ENCODE results near the gene MDFI. TPM values are rescaled to one million over a fixed set of nuclear protein-coding genes. Genes with fewer than 3 reads are reported as not detected.

MDFI gene
- total RNA-seq, 2 donors from 2014 or later: 52.7 to 80.0 TPM

- Histone ChIP-seq H3K27me3 (ENCODE audit: control insufficient read depth, insufficient read depth, low read length, poor library complexity, severe bottlenecking) (no peaks in the 10 kb centered on the region), H3K4me1 (ENCODE audit: control insufficient read depth, insufficient read depth, low read length) (no peaks in the 10 kb centered on the region), H3K9ac (ENCODE audit: extremely low read depth, low read length, poor library complexity, severe bottlenecking) (no peak overlapping the region), H3K36me3 (ENCODE audit: control insufficient read depth, insufficient read depth, low read length) (peaks cover 64% of the 10 kb centered on the region), H3K4me3 (ENCODE audit: low read length) (no peak overlapping the region), H3K27ac (ENCODE audit: low read depth, low read length) (no peak overlapping the region), H3K9me3 (ENCODE audit: control insufficient read depth, low read length) (no peaks in the 10 kb centered on the region)
- DNase-seq: no peak
- Mint-ChIP-seq H3K36me3 (ENCODE audit: low read depth) (peaks cover 58% of the 10 kb centered on the region), H3K4me3 (no peak overlapping the region), H3K4me1 (peaks cover 8% of the 10 kb centered on the region), H3K27me3 (ENCODE audit: insufficient read depth) (no peaks in the 10 kb centered on the region), H3K9me3 (no peaks in the 10 kb centered on the region), H3K27ac (no peak overlapping the region)
- WGBS, 2 experiments (ENCODE audit: insufficient coverage in 1 of 2, insufficient read length in 1 of 2): 93% methylated on average over 17 to 24 of the region's 24 CpGs
- TF ChIP-seq CTCF (conservative IDR thresholded peaks at IDR 0.05): no peak
These were observed 44.9 kb upstream of the MDFI start for GRCh38 chr6:41593406-41593805.

DNA sequence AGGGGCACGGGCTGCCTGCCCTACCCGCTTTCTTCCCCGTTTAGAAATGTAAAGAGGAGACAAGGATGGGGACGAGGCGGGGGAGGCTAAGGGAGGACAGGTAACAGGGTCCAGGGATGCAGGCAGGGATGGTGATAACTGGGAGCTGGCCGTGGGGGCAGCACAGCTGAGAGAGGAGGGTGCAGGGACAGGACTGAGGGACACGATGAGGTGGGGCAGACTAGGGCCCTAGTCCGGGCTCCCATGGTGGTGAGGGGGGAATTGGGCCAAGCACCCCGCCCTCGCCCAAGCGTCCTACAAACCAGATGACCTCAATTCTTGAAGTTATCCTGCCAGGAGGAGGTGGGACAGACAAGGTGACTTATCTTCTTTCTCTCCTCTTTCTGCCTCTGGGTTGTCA lies 44.4 kb upstream of the MDFI start:
- H3K4me3 Mint-ChIP-seq: no peak overlapping the region
- TF ChIP-seq CTCF (conservative IDR thresholded peaks at IDR 0.05): no peak
- Histone ChIP-seq H3K4me1 (ENCODE audit: control insufficient read depth, insufficient read depth, low read length) (no peaks in the 10 kb centered on the region), H3K27ac (ENCODE audit: low read depth, low read length) (no peak overlapping the region), H3K36me3 (ENCODE audit: control insufficient read depth, insufficient read depth, low read length) (peaks cover 60% of the 10 kb centered on the region), H3K27me3 (ENCODE audit: control insufficient read depth, insufficient read depth, low read length, poor library complexity, severe bottlenecking) (no peaks in the 10 kb centered on the region), H3K9ac (ENCODE audit: extremely low read depth, low read length, poor library complexity, severe bottlenecking) (no peak overlapping the region), H3K4me3 (ENCODE audit: low read length) (no peak overlapping the region), H3K9me3 (ENCODE audit: control insufficient read depth, low read length) (no peaks in the 10 kb centered on the region)
- no peak for DNase-seq
- H3K9me3 Mint-ChIP-seq: no peaks in the 10 kb centered on the region
- H3K36me3 Mint-ChIP-seq (ENCODE audit: low read depth): peaks cover 56% of the 10 kb centered on the region
- no peaks in the 10 kb centered on the region for H3K27me3 Mint-ChIP-seq (ENCODE audit: insufficient read depth)
- H3K4me1 Mint-ChIP-seq: peaks cover 8% of the 10 kb centered on the region
- WGBS, 2 experiments (ENCODE audit: insufficient coverage in 1 of 2, insufficient read length in 1 of 2): 96% methylated on average over 7 to 11 of the region's 11 CpGs
- no peak overlapping the region for H3K27ac Mint-ChIP-seq

GRCh38 chr6:41594326-41594725 lies 43.9 kb upstream of the MDFI start:
- H3K9me3 Mint-ChIP-seq: no peaks in the 10 kb centered on the region

More at GRCh38 chr6:41594326-41594725, 43.9 kb upstream of the MDFI start:
- Histone ChIP-seq H3K27ac (ENCODE audit: low read depth, low read length) (no peak overlapping the region), H3K4me3 (ENCODE audit: low read length) (no peak overlapping the region), H3K4me1 (ENCODE audit: control insufficient read depth, insufficient read depth, low read length) (no peaks in the 10 kb centered on the region), H3K27me3 (ENCODE audit: control insufficient read depth, insufficient read depth, low read length, poor library complexity, severe bottlenecking) (no peaks in the 10 kb centered on the region), H3K9me3 (ENCODE audit: control insufficient read depth, low read length) (no peaks in the 10 kb centered on the region), H3K9ac (ENCODE audit: extremely low read depth, low read length, poor library complexity, severe bottlenecking) (no peak overlapping the region), H3K36me3 (ENCODE audit: control insufficient read depth, insufficient read depth, low read length) (peaks cover 55% of the 10 kb centered on the region)
- Mint-ChIP-seq H3K4me1 (peaks cover 8% of the 10 kb centered on the region), H3K27ac (no peak overlapping the region), H3K36me3 (ENCODE audit: low read depth) (peaks cover 56% of the 10 kb centered on the region), H3K27me3 (ENCODE audit: insufficient read depth) (no peaks in the 10 kb centered on the region), H3K4me3 (no peak overlapping the region)
- no peak for DNase-seq
- no peak for TF ChIP-seq CTCF (conservative IDR thresholded peaks at IDR 0.05)
- WGBS, 2 experiments (ENCODE audit: insufficient coverage in 1 of 2, insufficient read length in 1 of 2): 94 to 97% methylated on average over 4 of the region's 5 CpGs

Data from endodermal cell (in vitro differentiated cells).